ENCODE measurements around the gene SLC22A5.

Gene SLC22A5

DNA sequence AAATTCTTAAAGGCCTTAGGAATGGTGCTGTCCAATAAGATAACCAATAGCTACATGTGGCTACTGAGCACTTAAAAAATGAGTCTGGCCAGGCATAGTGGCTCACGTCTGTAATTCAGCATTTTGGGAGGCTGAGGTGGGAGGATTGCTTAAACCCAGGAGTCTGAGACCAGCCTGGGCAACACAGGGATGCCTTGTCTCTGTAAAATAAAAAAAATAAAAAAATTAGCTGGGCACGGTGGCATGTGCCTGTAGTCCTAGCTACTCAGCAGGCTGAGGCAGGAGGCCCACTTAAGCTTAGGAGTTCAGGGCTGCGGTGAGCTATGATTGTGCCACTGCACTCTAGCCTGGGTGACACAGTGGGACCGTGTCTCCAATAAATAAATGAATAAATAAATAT is 1.3 kb upstream of the SLC22A5 start:
- DNase-seq = no peak

DNA sequence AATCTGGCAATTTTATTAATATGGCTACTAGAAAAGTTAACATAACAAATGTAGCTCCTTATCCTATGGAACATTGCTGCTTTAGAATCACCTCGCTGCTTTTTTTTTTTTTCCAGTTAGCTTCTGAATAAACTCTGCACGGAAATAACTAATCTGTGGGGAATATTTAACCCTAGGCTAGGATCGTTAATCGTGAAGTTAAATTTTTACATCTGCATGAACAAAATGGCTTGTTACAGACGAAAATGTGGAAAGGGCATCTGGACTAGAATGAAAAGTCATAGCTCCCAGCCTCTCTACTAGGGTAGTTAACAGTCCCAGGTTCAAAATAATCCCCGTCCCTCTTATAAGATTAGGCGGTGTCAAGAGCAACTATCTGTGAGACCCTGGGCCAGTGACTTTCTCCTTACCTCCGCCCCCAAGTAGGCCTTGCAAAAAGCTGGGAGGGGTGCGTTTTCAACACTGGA is 470 bp upstream of the SLC22A5 start:
- DNase-seq = peak; percentile 19

DNA sequence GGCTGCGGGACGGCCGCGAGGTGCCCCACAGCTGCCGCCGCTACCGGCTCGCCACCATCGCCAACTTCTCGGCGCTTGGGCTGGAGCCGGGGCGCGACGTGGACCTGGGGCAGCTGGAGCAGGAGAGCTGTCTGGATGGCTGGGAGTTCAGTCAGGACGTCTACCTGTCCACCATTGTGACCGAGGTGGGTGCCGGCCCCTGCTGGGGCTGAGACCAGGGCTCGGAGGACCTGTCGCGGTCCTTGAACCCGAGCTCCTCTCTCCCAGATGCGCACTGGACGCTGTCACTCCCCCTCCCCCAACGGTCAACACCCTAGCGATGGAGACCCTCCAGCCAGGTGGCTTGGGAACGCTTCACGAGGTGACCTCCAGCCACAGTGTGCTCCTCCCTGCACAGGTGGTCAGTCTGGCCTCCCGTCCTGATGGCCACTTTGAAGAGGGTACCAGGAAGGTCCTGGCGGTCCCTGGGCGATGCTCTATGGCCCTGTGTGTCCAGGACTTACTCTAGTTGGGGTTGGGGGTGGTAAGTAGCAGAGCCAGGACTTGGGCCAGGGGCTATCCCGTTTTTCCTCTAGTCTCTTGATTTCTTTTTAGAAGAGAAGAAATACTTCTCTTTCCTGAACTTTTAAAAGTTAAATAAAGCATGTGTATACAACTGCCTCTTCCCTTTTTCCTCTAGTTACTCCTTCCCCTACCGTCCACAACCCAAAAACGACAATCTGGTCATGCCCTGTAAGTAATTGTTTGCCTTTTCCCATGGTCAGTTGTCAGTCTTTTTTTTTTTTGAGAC is 866 bp downstream of the SLC22A5 start:
- no peak for DNase-seq

GRCh38 chr5:132370971-132371602 is 1.6 kb downstream of the SLC22A5 start:
- DNase-seq = no peak

GRCh38 chr5:132371603-132371994 is 2.1 kb downstream of the SLC22A5 start:
- DNase-seq = no peak

DNA sequence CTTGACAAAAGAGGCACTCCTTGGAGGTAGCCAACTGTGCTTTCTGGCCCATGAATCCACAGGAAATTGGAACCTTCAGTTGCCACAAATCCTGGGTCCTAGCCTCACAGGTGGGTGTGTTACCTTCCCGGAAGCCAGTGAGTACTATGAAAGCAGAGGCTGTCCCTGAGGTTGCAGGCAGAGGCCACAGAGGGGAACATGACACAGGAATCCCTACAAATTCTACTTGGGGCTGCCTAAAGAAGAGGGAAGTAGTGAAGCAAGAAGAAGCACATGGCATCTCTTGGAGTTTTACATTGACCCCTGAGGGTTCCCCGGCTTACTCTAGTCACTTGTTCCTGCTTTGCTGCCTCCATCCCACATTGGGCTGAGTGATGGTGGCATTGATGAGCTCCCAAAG is 2.6 kb downstream of the SLC22A5 start:
- no peak for DNase-seq

- no peak for DNase-seq
Measured at GRCh38 chr5:132372542-132372941, 3.0 kb downstream of the SLC22A5 start.

GRCh38 chr5:132375957-132376356 is 6.4 kb downstream of the SLC22A5 start:
- DNase-seq = no peak

DNA sequence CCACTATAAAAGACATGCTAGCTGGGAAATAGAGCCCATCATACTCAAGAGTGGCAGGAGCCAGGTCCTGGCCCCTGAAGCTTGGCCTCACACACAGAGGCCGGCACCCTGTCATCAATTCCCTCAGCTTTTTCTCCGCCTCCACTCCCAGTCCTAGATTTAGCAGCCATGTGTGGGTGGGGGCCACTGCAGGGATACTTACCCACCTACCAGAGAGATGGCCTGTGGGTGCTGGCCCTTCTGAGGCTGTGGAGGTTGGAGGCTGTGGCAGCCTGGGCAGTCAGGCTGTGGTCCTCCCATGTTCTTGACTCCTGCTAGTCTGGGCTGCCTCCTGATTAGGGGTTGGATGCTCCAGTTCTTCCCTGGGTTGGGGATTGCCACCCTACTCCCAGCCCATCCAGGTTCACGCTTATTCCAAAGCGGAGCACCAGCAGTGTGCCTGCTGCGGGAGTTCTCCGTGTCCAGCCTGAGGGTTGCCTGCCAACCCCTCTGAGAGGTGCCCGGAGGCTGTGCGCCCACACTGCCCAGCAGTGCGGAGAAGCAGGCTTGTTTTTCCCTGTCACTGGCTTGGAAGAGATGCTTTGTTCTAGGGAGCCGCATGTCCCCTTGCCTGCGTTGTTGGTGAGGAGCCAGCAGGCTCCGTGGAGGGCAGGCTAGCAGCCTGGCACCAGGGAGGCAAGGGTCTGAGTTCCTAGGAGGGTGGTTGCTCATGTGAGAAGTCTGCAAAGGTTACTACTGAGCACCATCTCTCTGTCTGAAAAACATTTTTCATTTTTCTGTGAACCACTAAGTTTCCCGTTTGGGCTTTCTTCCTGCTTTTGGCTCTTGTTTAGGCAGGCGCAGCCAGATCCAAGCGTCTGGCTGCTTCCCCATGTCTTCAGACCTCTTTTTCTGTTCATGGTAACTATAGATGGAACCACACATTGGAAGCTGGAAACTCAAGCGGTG is 7.5 kb downstream of the SLC22A5 start:
- DNase-seq = no peak

DNA sequence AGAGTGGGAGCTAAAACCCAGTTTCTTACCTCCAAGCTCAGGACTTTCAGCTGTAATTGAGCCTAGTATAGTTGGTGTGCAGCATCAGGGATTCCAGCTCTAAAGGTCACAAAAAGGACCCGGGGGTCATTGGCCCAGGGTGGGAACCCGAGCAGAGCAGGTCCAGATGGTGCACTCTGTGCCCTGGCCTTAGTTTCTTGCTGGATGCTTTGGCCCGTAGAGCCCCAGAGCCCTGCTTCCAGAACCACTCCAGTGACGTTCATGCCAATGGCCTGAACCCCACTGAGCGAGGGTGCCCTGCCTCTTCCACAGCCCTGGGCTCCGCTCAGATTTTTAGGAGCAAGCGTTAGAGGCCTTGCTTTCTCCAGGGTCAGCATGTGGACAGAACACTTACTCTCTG is 8.2 kb downstream of the SLC22A5 start:
- DNase-seq = no peak

DNA sequence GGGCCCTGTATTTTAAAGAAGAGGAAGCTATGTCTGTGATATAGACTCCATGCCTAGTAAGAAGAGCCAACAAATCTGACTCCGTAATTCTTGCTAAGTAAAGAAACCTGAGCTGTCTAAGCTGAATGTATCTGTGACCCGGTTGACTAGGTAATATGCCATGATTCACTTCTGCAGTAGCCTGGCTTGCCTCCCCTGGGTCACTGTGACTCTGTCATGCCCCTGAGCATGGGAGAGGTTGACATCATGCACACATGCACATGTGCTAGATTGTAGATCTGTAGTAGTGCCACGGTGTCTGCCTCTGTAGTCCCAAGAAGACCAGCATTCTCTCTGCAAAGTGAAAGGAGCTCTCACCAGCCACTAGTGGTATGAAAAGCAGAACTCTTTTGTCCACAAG is 9.1 kb downstream of the SLC22A5 start:
- DNase-seq = no peak

DNA sequence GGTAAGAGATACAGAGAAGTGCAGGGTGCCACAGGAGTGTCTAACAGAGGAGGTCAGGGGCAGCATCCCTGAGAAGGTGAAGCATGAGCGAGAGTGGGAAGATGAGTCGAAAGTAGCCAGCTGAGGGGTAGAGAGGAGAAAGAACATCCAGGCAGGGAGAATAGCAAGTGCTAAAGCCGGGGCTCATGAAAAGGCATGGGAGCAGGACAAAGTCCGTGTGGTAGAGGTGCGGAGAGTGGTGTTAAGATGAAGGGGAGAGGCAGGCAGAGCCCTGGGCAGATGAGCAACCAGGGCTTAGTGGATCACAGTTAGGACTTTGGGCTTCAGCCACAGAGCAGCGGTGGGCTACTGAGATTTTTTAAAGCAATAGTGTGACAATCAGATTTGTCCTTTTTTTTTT is 10.5 kb downstream of the SLC22A5 start:
- no peak for DNase-seq

GRCh38 chr5:132380741-132381140 is 11.2 kb downstream of the SLC22A5 start:
- no peak for DNase-seq

GRCh38 chr5:132381614-132382013 is 12.1 kb downstream of the SLC22A5 start:
- DNase-seq = no peak

DNA sequence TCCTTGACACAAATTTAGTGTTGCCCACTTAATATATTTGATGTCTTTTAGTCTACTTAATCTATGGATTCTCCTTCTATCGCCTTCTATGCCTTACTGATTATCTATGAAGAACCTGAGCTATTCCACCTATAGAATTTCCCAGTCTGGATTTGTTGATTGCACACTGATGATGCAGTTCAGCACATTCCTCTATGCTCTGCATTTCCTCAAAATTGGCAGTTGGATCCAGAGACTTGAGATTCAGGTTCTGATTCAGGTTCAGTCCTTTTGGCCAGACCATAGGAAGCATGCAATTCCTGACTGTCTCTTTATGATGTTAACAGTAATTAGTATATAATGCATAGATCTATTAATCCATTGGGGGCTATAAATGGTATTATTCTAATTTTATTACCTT is 13.8 kb downstream of the SLC22A5 start:
- DNase-seq = no peak

- DNase-seq = no peak
Measured at GRCh38 chr5:132383984-132384383, 14.5 kb downstream of the SLC22A5 start.

DNA sequence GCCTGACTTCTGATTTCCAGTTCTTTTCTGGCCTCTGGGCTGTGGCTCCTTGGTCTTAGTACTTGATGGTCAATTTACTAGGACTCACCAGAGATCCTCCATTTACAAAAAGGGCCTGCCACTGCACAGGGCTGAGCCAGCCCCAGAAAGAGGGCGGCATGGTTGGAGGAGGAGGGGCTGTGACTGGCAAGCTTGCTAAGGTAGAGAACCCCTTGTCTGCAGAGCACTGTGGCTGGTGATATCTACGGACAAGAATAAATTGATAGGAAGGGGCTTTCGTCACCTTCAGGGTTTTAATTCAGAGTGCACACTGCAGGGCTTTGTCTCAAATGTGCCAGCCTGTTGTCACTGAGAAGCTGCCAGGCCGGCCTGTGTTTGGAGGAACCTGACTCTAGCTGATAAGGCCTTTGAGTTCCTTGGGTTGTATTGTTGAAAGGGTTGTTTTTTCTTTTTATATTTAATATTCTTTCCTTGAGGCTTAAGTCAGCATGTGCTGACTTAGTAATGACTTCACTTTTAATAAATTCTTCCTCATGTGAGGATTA is 15.1 kb downstream of the SLC22A5 start:
- DNase-seq = no peak

DNA sequence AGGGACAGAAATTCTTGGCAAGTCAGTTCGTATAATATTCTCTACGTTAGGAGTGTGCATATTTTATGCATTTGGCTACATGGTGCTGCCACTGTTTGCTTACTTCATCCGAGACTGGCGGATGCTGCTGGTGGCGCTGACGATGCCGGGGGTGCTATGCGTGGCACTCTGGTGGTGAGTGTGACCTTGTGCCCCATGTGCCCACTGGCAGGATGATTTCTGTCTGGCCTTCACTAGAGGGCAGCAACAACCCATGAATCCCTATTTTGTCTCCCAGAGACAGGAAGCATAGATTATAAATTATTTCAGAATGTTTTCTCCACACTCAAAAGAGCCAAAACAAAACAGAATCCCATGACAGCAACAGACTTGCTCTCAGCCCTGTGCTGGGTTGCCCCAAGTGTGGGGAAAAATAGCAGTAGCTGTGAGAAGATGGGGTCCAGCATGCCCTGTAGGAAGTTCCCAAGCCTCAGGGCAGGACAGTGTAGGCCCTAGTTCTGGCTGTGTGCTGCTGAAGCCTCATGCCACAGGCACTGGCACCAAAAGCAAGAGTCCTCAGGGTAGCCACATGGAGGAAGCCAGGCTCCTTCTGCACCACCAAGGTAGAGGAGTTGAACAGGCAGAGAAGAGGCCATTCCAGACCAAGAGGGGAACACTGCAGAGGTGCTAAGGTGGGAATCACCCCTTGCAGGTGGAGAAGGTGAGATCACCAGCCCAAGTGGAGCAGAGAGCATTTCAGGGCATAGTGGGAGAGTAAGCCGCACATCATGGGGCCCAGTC is 16.0 kb downstream of the SLC22A5 start:
- no peak for DNase-seq

DNA sequence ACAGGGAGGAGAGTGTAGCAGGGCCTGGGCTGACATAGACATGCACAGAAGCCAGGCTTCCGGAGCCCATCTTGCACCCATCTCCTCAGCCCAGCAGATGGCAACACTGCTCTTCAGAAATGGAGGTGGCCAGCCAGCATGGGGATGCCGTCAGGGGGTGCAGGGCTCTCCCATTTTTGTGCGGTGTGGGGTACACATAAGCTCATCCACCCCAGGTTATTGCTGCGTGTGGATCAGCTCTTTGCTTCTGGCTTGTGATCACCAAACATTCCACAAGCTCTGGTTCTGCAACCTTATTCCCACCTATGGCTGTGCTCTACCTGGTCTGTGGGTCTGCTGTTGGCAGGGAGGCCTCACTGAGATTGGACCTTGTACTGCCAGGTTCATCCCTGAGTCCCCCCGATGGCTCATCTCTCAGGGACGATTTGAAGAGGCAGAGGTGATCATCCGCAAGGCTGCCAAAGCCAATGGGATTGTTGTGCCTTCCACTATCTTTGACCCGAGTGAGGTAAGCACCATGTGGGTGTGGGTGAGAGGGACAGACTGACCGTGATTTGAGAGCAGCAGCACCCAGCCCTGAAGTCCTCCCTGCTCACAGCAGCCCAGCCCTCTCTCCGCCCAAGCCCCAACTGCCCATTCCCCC is 17.3 kb downstream of the SLC22A5 start:
- DNase-seq = no peak

DNA sequence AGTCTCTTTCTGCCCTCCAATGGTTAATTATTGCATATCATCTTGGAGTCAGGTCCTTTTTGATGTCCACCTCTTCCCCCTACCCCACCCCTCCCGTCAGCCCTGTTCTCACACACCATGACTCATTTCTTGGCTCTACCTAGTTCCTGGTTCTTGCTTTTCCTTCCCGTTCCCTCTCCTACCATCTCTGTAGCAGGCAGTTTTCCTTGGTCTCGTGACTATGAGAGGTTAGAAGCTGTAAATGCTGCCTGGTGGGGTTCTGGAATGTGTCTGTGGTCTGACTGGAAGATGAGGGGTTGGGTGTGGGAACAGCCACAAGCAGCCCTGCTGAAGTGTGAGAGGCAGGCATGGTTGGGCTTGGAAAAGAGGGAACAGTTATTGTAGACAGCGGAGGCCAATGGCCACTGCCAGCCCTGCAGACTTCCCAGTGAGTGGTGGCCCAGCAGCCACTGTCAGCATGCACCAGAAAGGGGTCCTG is 18.2 kb downstream of the SLC22A5 start:
- peak; percentile 21 for DNase-seq

DNA sequence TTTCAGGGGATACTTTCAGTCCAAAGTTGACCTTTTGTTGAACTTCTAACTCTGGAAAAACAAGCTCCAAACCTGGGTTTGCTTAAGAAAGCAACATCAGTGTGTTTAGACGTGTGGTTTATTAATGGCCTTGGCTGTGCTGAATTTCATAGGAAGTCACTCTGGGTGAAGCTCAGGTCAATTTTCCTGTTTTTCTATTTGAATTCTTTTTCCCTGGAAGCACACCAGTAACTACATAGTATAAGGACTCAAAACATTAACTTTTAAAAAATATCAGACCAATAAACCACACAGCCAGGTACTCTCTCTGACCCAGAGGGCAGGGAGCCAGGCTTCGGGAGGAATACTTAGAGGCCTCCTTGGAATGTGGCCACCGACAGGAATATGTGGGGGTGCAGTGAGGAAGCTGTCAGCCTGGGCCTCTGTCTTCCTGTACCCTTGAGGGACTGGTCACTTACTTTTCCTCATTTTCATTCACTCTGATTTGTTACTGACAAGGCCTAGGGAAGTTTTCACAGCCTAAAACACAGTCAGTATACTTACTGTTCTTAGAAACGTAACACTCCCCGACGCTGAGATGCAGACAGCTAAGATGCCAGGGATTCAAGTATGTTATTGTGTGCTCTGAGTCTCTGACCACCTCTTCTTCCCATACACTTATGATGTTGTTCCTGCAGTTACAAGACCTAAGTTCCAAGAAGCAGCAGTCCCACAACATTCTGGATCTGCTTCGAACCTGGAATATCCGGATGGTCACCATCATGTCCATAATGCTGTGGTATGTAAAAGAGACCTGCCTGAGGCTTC is 18.9 kb downstream of the SLC22A5 start:
- DNase-seq = no peak

Measured in NCI-H446 treated with DMSO at 0.1 percent for 48 hours (cell line).